AG04450 (cell line): ENCODE measurements around the gene PGRMC1. TPM values are rescaled to one million over a fixed set of nuclear protein-coding genes. Genes with fewer than 3 reads are reported as not detected.

ENCODE experiments used
- CTCF ChIA-PET: fragments of 300-600, 350-600 bp; formaldehyde crosslinking; extraction: SDS; loops from one replicate; lab custom pipeline; 2022; ENCODE audit warnings: antibody characterized with exemption, inconsistent platforms; lab: Charles Lee
- POLR2A ChIA-PET: fragments of 350-600 bp; formaldehyde crosslinking; extraction: SDS; loops from one replicate; lab custom pipeline; 2021; ENCODE audit warnings: antibody characterized with exemption, inconsistent platforms; lab: Yijun Ruan, JAX
- DNase-seq: peaks from one replicate; pipeline ENCODE4 v3.0.0-alpha.2; 2011; ENCODE audit warnings: low read depth, low spot score
- H3K27ac ChIP-seq: one replicate; pipeline ENCODE4 v1.5.1; 2012; ENCODE audit warnings: low read depth, low read length, control low read depth
- H3K27me3 ChIP-seq: one replicate; pipeline ENCODE4 v1.6.0; 2012; ENCODE audit warnings: low read length; ENCODE audit not compliant: control insufficient read depth, insufficient read depth
- H3K4me3 ChIP-seq: 2 replicates; pipeline ENCODE4 v1.5.1; 2011; ENCODE audit warnings: mild to moderate bottlenecking, low read depth, low read length, control low read depth
- H3K9me3 ChIP-seq: 2 replicates; pipeline ENCODE4 v1.5.1; 2012; ENCODE audit warnings: low read length; ENCODE audit not compliant: control insufficient read depth, insufficient read depth
- polyA plus RNA-seq: library from polyadenylated mRNA; depleted of rRNA; stranded (reverse); fragments of >200 nt; gene quantifications from 2 replicates; pipeline ENCODE4 v1.2.3, GENCODE V29; 2011
- TF ChIP-seq, protein P1 (sequence below): IDR thresholded peaks from 2 replicates; pipeline ENCODE4 v1.5.1; 2011; ENCODE audit warnings: low read depth, low read length, control low read depth, inconsistent platforms

The PGRMC1 gene
- polyA plus RNA-seq, 1 experiment, result 110 TPM

DNA sequence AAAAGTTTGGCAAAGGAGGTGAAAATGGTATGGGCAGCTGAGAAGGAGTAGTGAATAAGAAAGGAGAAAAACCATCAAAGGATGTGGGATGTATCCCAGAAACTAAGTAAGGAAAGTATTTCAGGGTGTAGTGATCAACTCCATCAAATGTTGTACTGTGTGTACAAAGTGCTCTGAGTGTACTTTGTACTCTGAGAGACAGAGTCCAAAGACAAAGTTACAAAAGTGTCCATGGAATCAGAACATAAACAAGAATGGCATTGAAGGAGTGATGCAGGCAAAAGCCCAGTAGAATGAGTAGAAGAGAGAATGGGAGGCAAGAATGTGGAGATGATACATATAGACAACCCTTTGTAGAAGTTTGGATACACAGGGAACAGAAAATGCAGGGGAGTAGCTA is 12.3 kb upstream of the PGRMC1 start:
- CTCF ChIA-PET, result no interaction called here
- POLR2A ChIA-PET, result no interaction called here
- TF ChIP-seq, protein P1, sequence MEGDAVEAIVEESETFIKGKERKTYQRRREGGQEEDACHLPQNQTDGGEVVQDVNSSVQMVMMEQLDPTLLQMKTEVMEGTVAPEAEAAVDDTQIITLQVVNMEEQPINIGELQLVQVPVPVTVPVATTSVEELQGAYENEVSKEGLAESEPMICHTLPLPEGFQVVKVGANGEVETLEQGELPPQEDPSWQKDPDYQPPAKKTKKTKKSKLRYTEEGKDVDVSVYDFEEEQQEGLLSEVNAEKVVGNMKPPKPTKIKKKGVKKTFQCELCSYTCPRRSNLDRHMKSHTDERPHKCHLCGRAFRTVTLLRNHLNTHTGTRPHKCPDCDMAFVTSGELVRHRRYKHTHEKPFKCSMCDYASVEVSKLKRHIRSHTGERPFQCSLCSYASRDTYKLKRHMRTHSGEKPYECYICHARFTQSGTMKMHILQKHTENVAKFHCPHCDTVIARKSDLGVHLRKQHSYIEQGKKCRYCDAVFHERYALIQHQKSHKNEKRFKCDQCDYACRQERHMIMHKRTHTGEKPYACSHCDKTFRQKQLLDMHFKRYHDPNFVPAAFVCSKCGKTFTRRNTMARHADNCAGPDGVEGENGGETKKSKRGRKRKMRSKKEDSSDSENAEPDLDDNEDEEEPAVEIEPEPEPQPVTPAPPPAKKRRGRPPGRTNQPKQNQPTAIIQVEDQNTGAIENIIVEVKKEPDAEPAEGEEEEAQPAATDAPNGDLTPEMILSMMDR, result no peak
- Histone ChIP-seq H3K9me3 (no peaks in the 10 kb centered on the region; the same call in 1 of the 2 replicates), H3K4me3 (no peak overlapping the region), H3K27me3 (peaks cover 2% of the 10 kb centered on the region), H3K27ac (no peak overlapping the region)
- no peak for DNase-seq

DNA sequence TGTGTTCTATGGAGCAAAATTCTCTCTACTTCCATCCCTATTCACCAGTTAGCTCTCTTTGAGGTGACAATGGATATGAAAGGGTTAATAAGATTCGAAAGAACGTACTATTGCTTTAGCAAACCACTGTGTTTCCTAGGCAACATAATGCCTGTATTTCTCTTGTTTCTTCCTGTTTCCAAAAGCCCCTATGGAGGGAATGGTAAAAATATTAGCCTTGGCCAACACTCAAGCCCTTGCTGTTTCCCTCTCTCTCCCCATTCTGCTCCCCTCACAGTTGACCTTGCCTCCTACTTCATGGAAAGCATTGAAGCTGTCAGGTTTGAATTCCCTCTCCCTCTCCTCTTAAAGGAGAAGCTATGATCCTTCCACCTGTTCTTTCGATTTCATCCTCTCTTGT is 9.6 kb upstream of the PGRMC1 start:
- Histone ChIP-seq H3K4me3 (no peak overlapping the region), H3K27me3 (peaks cover 2% of the 10 kb centered on the region), H3K9me3 (no peaks in the 10 kb centered on the region; the same call in 1 of the 2 replicates), H3K27ac (no peak overlapping the region)
- TF ChIP-seq, protein P1, result no peak
- CTCF ChIA-PET, result interaction anchor here (0.6 to 1.3 kb wide), 2 partner anchors 8 to 624 kb away, joined by 3 to 4 read pairs; no protein-coding TSS in a partner anchor
- POLR2A ChIA-PET, result no interaction called here
- DNase-seq, result no peak

DNA sequence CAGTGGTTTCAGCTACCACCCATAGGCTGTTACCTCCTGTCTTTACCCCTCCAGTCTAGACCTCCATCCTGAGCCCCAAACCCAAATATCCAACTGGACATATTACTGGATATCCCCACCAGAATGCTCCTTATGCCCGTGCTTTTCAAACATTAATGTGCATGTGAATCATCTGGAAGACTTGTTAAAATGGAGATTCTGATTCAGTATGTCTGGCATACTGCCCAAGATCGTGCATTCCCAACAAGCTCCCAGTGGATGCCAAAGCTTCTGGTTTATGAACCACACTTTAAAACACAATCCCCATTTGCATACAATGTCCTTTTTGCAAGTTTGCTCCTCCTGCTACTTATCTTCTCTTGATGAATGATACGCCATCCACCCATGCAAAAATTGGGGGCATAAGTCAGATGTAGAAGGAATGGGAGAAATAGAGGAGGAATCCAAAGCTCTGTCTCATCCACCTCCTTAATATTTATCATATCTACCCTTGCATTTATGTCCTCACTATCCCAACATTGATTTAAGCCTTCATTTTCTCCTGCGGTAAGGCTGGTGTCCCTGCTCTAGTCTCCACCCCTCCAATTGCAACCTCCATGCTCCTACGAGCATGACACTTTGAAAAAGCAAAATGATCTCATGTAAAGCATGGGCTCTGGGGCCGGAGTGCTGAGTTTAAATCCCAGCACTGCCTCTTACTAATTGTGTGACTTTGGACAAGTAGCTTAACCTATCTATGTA is 7.4 kb upstream of the PGRMC1 start:
- POLR2A ChIA-PET, result no interaction called here
- no peak overlapping the region for H3K4me3 ChIP-seq
- CTCF ChIA-PET, result interaction anchor here (0.6 to 1.6 kb wide), 3 partner anchors 11 to 384 kb away, joined by 3 to 7 read pairs (median 4); no protein-coding TSS in a partner anchor

DNA sequence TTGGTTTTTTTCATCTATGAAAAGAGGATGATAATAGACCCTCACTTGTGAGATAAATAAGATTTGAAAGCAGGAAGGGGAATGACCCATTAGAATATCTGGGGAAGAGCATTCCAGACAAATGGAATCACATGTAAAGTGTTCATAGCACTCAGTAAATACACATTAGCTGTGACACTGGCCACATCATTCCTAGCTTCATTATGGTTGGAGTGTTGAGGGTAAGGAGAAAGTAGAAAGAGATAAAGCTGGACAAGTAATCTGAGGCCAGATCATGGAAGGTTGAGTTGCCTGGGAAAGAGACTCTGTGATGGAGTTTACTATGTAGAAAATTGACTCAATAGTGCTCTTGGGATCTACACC is 6.9 kb upstream of the PGRMC1 start:
- TF ChIP-seq, protein P1, result no peak
- ChIA-PET POLR2A (no interaction called here), CTCF (interaction anchor here (1.0 to 1.6 kb wide), 2 partner anchors 11 to 110 kb away, joined by 4 to 7 read pairs; no protein-coding TSS in a partner anchor)
- H3K27ac ChIP-seq, result no peak overlapping the region
- H3K9me3 ChIP-seq, result no peaks in the 10 kb centered on the region
- H3K27me3 ChIP-seq, result peaks cover 6% of the 10 kb centered on the region
- DNase-seq, result no peak
- no peak overlapping the region for H3K4me3 ChIP-seq

More for the DNA sequence above, 7.4 kb upstream of the PGRMC1 start:
- peaks cover 6% of the 10 kb centered on the region for H3K27me3 ChIP-seq
- H3K9me3 ChIP-seq, result no peaks in the 10 kb centered on the region
- DNase-seq, result peak; percentile 56
- H3K27ac ChIP-seq, result no peak overlapping the region
- TF ChIP-seq, protein P1, result no peak

DNA sequence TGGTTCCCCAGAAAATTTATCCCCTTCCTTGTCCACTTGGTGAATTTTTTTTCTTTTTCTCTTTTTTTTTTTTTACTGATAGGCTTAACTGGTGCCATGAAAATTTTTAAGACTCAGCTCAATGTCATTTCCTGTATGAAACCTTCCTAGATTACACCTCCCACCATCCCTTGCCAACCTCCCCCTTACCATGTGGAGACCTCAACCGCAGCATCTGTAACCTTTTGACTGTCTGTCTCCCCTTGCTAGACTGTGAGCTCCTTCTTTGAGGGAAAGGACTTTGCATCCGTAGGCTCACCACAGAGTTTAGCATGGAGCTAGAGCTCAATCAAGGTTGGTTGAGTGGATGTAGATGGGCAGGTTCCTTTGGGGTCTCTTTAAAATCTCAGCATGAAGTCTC is 5.2 kb upstream of the PGRMC1 start:
- DNase-seq, result no peak
- Histone ChIP-seq H3K27me3 (peaks cover 4% of the 10 kb centered on the region), H3K27ac (no peak overlapping the region), H3K4me3 (no peak overlapping the region), H3K9me3 (no peaks in the 10 kb centered on the region)
- TF ChIP-seq, protein P1, result no peak
- ChIA-PET POLR2A (no interaction called here), CTCF (no interaction called here)
